ENCODE data around the gene PLCG2.
"Not testable (repeated sequence)": the region's sequence is repeated elsewhere in the genome, so short reads cannot be mapped to it uniquely, and the experiment has no call there.

The PLCG2 gene

GRCh38 chr16:81786868-81787267 lies 7.8 kb downstream of the PLCG2 start:
- no peak for DNase-seq

GRCh38 chr16:81787659-81788058 lies 8.6 kb downstream of the PLCG2 start:
- no peak for DNase-seq

GRCh38 chr16:81790277-81790676 lies 11.2 kb downstream of the PLCG2 start:
- DNase-seq: no peak

GRCh38 chr16:81790830-81791435 lies 11.8 kb downstream of the PLCG2 start:
- DNase-seq: no peak

GRCh38 chr16:81792828-81793227 lies 13.7 kb downstream of the PLCG2 start:
- no peak for DNase-seq

- DNase-seq: no peak
These were observed 16.1 kb downstream of the PLCG2 start for GRCh38 chr16:81795193-81795592.

GRCh38 chr16:81796035-81796434 lies 16.9 kb downstream of the PLCG2 start:
- DNase-seq: peak in 3 of 58 donors; percentile 3 to 20 (median 3)

- DNase-seq: no peak
These were observed 17.7 kb downstream of the PLCG2 start for GRCh38 chr16:81796583-81797346.

- no peak for DNase-seq
These were observed 18.4 kb downstream of the PLCG2 start for GRCh38 chr16:81797443-81797842.

- DNase-seq: no peak
These were observed 19.4 kb downstream of the PLCG2 start for GRCh38 chr16:81798311-81799137.

- no peak for DNase-seq
These were observed 20.0 kb downstream of the PLCG2 start for GRCh38 chr16:81799138-81799504.

GRCh38 chr16:81801724-81802123 lies 22.6 kb downstream of the PLCG2 start:
- not testable (repeated sequence) for DNase-seq

GRCh38 chr16:81803332-81803731 lies 24.2 kb downstream of the PLCG2 start:
- DNase-seq: no peak

- no peak for DNase-seq
These were observed 25.1 kb downstream of the PLCG2 start for GRCh38 chr16:81804134-81804610.

GRCh38 chr16:81806696-81807095 lies 27.6 kb downstream of the PLCG2 start:
- no peak for DNase-seq

GRCh38 chr16:81807767-81808358 lies 28.8 kb downstream of the PLCG2 start:
- DNase-seq: no peak

GRCh38 chr16:81808933-81809480 lies 29.9 kb downstream of the PLCG2 start:
- no peak for DNase-seq

GRCh38 chr16:81809567-81809966 lies 30.5 kb downstream of the PLCG2 start:
- DNase-seq: no peak

- DNase-seq: no peak
These were observed 31.3 kb downstream of the PLCG2 start for GRCh38 chr16:81810361-81810760.

GRCh38 chr16:81810894-81811538 lies 31.9 kb downstream of the PLCG2 start:
- DNase-seq: no peak

GRCh38 chr16:81813648-81814047 lies 34.6 kb downstream of the PLCG2 start:
- no peak for DNase-seq
